MM.1S (cell line): ENCODE results near the gene OR2F1.

Source experiments
- DNase-seq: peaks from one replicate; pipeline ENCODE4 v3.0.0-alpha.2; 2015
- H2AFZ ChIP-seq: fragments of 300-600 bp; sonication (generic); 2 replicates; pipeline ENCODE4 v1.6.0; 2016; ENCODE audit warnings: antibody characterized with exemption, low read length
- H3F3A ChIP-seq: fragments of 300-600 bp; sonication (generic); 2 replicates; pipeline ENCODE4 v1.6.1; 2016; ENCODE audit warnings: mild to moderate bottlenecking, antibody characterized with exemption, low read length, moderate library complexity, mixed read lengths; ENCODE audit not compliant: insufficient read depth
- H3K27ac ChIP-seq: fragments of 300-600 bp; sonication (generic); 2 replicates; pipeline ENCODE4 v1.5.1; 2016; ENCODE audit warnings: mild to moderate bottlenecking, low read length
- H3K27me3 ChIP-seq: fragments of 300-600 bp; sonication (generic); replicated peaks from 2 replicates; pipeline ENCODE4 v1.6.0; 2016; ENCODE audit warnings: low read length; ENCODE audit not compliant: insufficient read depth
- H3K36me3 ChIP-seq: fragments of 300-600 bp; sonication (generic); replicated peaks from 2 replicates; pipeline ENCODE4 v1.6.1; 2016; ENCODE audit warnings: mild to moderate bottlenecking, low read length, mixed read lengths; ENCODE audit not compliant: insufficient read depth
- H3K4me1 ChIP-seq: fragments of 300-600 bp; sonication (generic); 2 replicates; pipeline ENCODE4 v1.6.1; 2016; ENCODE audit warnings: low read length, mixed read lengths
- H3K4me2 ChIP-seq: fragments of 300-600 bp; sonication (generic); 2 replicates; pipeline ENCODE4 v1.6.0; 2016; ENCODE audit warnings: low read depth, low read length
- H3K4me3 ChIP-seq: fragments of 300-600 bp; sonication (generic); 2 replicates; pipeline ENCODE4 v1.5.1; 2016; ENCODE audit warnings: low read length, mixed read lengths
- H3K79me2 ChIP-seq: fragments of 300-600 bp; sonication (generic); 2 replicates; pipeline ENCODE4 v1.6.1; 2016; ENCODE audit warnings: mixed run types, low read length, mixed read lengths
- H3K9ac ChIP-seq: fragments of 300-600 bp; sonication (generic); 2 replicates; pipeline ENCODE4 v1.6.1; 2016; ENCODE audit warnings: low read length, mixed read lengths
- H3K9me2 ChIP-seq: fragments of 300-600 bp; sonication (generic); replicated peaks from 2 replicates; pipeline ENCODE4 v1.6.1; 2016; ENCODE audit warnings: mild to moderate bottlenecking, low read length, mixed read lengths; ENCODE audit not compliant: insufficient read depth
- H3K9me3 ChIP-seq: fragments of 300-600 bp; sonication (generic); replicated peaks from 2 replicates; pipeline ENCODE4 v1.6.1; 2016; ENCODE audit warnings: mild to moderate bottlenecking, low read length, mixed read lengths; ENCODE audit not compliant: insufficient read depth
- H4K20me1 ChIP-seq: fragments of 300-600 bp; sonication (generic); 2 replicates; pipeline ENCODE4 v1.6.1; 2016; ENCODE audit warnings: mild to moderate bottlenecking, low read length, moderate library complexity, mixed read lengths; ENCODE audit not compliant: insufficient read depth
- CTCF ChIP-seq: fragments of 300-600 bp; sonication (generic); IDR thresholded peaks from 2 replicates; pipeline ENCODE4 v1.5.1; 2016; ENCODE audit warnings: antibody characterized with exemption, low read length, mixed read lengths
- EZH2 ChIP-seq: fragments of 300-600 bp; sonication (generic); optimal IDR thresholded peaks from 2 replicates; pipeline ENCODE3; 2017; ENCODE audit warnings: low read depth, mild to moderate bottlenecking, antibody characterized with exemption, low read length, mixed read lengths
- EZH2phosphoT487 ChIP-seq: fragments of 300-600 bp; sonication (generic); IDR thresholded peaks from 2 replicates; pipeline ENCODE4 v1.6.1; 2018; ENCODE audit warnings: antibody characterized with exemption, low read length

The OR2F1 gene

GRCh38 chr7:143945423-143945822 lies 9.2 kb upstream of the OR2F1 start:
- Histone ChIP-seq H3K36me3 (no peaks in the 10 kb centered on the region), H3K4me1 (no peaks in the 10 kb centered on the region), H3K4me3 (no peak overlapping the region), H3K27me3 (no peaks in the 10 kb centered on the region), H4K20me1 (no peaks in the 10 kb centered on the region), H3K27ac (no peak overlapping the region), H3K79me2 (no peaks in the 10 kb centered on the region), H3K9me2 (no peaks in the 10 kb centered on the region), H3F3A (no peaks in the 10 kb centered on the region), H2AFZ (no peak overlapping the region), H3K4me2 (no peak overlapping the region), H3K9me3 (no peaks in the 10 kb centered on the region), H3K9ac (no peak overlapping the region)
- no peak for DNase-seq
- no peak for TF ChIP-seq EZH2
- TF ChIP-seq CTCF, result no peak

GRCh38 chr7:143947111-143947510 lies 7.5 kb upstream of the OR2F1 start:
- no peaks in the 10 kb centered on the region for H3K9me3 ChIP-seq
- H3K27me3 ChIP-seq, result no peaks in the 10 kb centered on the region
- no peaks in the 10 kb centered on the region for H4K20me1 ChIP-seq
- no peaks in the 10 kb centered on the region for H3K4me1 ChIP-seq
- no peak for TF ChIP-seq CTCF
- no peak for TF ChIP-seq EZH2
- TF ChIP-seq EZH2phosphoT487, result no peak
- H3K79me2 ChIP-seq, result no peaks in the 10 kb centered on the region
- no peak for DNase-seq
- H3K27ac ChIP-seq, result no peak overlapping the region
- H3K4me2 ChIP-seq, result no peak overlapping the region
- H3K36me3 ChIP-seq, result no peaks in the 10 kb centered on the region
- no peaks in the 10 kb centered on the region for H3F3A ChIP-seq
- no peak overlapping the region for H3K4me3 ChIP-seq
- no peak overlapping the region for H2AFZ ChIP-seq
- H3K9me2 ChIP-seq, result no peaks in the 10 kb centered on the region
- H3K9ac ChIP-seq, result no peak overlapping the region

GRCh38 chr7:143948733-143949132 lies 5.9 kb upstream of the OR2F1 start:
- Histone ChIP-seq H3K4me1 (no peaks in the 10 kb centered on the region), H3K9ac (no peak overlapping the region), H3K9me3 (no peaks in the 10 kb centered on the region), H3K36me3 (no peaks in the 10 kb centered on the region), H3K4me2 (no peak overlapping the region), H3K27ac (no peak overlapping the region), H4K20me1 (no peaks in the 10 kb centered on the region), H3K9me2 (no peaks in the 10 kb centered on the region), H2AFZ (no peak overlapping the region), H3K79me2 (no peaks in the 10 kb centered on the region), H3F3A (no peaks in the 10 kb centered on the region), H3K27me3 (no peaks in the 10 kb centered on the region), H3K4me3 (no peak overlapping the region)
- DNase-seq, result no peak
- no peak for TF ChIP-seq EZH2
- no peak for TF ChIP-seq CTCF
- TF ChIP-seq EZH2phosphoT487, result no peak

- H3K9me3 ChIP-seq, result no peaks in the 10 kb centered on the region
- no peak overlapping the region for H3K9ac ChIP-seq
- no peak overlapping the region for H2AFZ ChIP-seq
- H4K20me1 ChIP-seq, result no peaks in the 10 kb centered on the region
- TF ChIP-seq EZH2phosphoT487 (no peak), CTCF (no peak), EZH2 (no peak)
- no peak overlapping the region for H3K4me3 ChIP-seq
- H3K27ac ChIP-seq, result no peak overlapping the region
- no peaks in the 10 kb centered on the region for H3K27me3 ChIP-seq
- no peaks in the 10 kb centered on the region for H3K36me3 ChIP-seq
- H3F3A ChIP-seq, result no peaks in the 10 kb centered on the region
- no peak for DNase-seq
- no peaks in the 10 kb centered on the region for H3K9me2 ChIP-seq
- no peaks in the 10 kb centered on the region for H3K4me1 ChIP-seq
- no peak overlapping the region for H3K4me2 ChIP-seq
- H3K79me2 ChIP-seq, result no peaks in the 10 kb centered on the region
These were observed 1.2 kb upstream of the OR2F1 start for GRCh38 chr7:143953421-143953820.
